IPS-18c (cell line): ENCODE results near the gene NFS1.

Source experiments
- H3K4me3 ChIP-seq: 2 replicates; pipeline ENCODE4 v1.7.0; 2013; ENCODE audit warnings: low read depth, mild to moderate bottlenecking, low read length, moderate library complexity; ENCODE audit not compliant: insufficient read depth
- H3K9me3 ChIP-seq: one replicate; pipeline ENCODE4 v1.6.1; 2013; ENCODE audit warnings: mild to moderate bottlenecking, low read length, moderate library complexity; ENCODE audit not compliant: control insufficient read depth, insufficient read depth

The NFS1 gene

GRCh38 chr20:35662551-35662950 lies 36.6 kb downstream of the NFS1 start:
- peak overlapping the region; percentile 38 for H3K4me3 ChIP-seq
- H3K9me3 ChIP-seq, result no peaks in the 10 kb centered on the region

DNA sequence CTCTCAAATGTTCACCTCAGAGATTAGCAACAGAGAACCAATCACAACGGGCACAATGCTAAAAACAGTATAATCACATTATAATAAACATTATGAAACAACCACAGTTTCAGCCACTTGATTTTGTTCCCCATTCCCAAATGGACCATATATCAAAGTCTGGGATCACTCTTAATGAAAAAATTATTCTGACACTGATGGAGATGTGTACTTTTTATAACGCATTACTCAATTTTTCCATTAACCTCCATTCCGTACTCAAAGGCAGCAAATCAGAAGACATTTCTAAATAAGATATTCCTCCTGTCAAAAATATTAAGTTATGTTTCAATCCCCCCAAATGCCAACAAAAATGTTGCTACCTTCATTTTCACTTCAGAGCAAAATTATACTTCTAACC lies 37.2 kb downstream of the NFS1 start:
- Histone ChIP-seq H3K9me3 (no peaks in the 10 kb centered on the region), H3K4me3 (no peak overlapping the region)

GRCh38 chr20:35661053-35661452 lies 38.1 kb downstream of the NFS1 start:
- no peak overlapping the region for H3K4me3 ChIP-seq
- no peaks in the 10 kb centered on the region for H3K9me3 ChIP-seq

- Histone ChIP-seq H3K4me3 (no peak overlapping the region), H3K9me3 (no peaks in the 10 kb centered on the region)
These were observed 38.8 kb downstream of the NFS1 start for GRCh38 chr20:35660122-35660937.

DNA sequence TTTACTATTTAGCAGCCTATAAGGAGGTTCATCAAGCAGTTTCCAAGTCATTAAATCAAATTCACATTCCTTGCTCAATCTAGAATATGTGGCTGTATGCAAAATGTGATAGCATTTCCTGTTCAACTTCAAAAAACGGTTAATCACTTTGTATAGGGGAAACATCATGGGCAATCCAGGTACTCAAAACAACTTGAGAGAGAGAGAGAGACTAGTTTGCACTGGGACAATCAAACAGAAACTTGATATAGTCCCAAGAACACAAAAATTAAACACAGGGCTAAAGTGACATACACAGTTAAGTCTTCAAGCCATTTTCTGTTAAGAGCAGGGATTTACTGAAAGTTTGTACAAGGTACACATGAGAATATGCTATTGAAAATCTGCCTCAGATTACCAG lies 41.9 kb downstream of the NFS1 start:
- Histone ChIP-seq H3K4me3 (no peak overlapping the region), H3K9me3 (no peaks in the 10 kb centered on the region)

DNA sequence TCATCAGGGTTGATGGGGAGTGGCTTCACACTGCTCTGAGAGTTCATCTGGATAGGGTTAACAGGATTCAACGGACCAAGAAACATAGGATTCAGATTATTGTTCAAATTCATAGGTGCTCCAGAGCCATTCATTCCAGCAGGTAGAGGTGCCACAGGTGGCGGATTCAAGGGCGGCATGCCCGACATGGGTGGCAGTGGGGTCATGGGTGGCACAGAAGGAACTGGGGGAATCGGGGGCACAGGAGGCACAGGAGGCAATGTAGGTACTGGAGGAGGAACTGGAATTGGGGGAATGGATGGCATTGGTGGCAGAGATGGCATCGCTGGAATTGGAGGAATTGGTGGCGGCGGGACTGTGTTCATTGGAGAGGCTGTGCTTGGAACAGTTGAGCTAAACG lies 44.7 kb downstream of the NFS1 start:
- Histone ChIP-seq H3K4me3 (no peak overlapping the region), H3K9me3 (no peaks in the 10 kb centered on the region)

- no peaks in the 10 kb centered on the region for H3K9me3 ChIP-seq
- H3K4me3 ChIP-seq, result no peak overlapping the region
These were observed 45.3 kb downstream of the NFS1 start for GRCh38 chr20:35653893-35654292.

DNA sequence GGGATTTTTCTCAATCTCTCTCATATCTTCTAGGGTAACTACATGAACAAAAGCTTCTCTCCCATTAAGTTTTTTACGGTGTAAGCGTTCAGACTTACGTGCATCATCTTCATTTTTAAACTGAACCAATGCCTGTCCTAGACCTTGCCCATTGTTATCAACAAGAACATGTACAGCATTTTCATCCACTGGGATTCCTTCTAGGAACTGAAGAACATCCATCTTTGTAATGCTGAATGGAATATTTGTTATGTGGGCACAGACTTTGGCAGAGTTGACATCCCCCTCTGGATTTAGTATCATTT lies 45.8 kb downstream of the NFS1 start:
- no peak overlapping the region for H3K4me3 ChIP-seq
- no peaks in the 10 kb centered on the region for H3K9me3 ChIP-seq

DNA sequence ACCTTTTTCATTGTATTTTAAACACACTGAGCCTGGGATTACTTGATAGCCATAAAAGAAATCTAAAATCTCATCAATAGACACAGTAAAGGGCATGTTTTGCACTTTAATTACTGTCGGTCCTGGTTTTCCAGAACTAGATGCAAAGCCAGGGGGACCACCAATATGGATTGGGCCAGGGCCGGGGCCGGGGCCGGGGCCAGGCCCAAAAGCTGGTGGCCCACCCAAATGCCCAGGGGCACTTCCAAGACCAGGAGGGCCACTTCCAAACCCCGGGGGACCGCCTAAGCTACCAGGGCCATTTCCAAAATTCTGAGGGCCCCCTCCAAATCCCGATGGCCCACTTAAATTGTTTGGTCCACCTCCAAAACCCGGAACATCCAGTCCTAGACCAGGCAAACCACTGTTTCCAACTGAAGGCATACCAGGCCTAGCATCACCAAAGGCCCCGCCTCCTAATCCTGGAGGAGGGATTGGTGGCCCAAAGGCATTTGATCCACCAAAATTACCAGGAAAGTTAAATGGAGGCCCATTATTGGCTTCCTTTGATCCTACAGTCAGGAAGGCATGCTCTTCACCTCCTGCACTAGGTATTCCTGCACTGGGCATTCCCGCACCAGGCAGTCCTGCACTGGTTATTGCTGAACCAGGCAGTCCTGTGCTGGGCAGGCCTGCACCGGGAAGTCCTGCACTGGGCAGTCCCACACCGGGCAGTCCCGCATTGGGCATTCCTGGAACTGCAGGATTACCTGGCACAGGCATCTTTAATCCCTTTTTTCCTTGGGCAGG lies 46.3 kb downstream of the NFS1 start:
- no peak overlapping the region for H3K4me3 ChIP-seq
- H3K9me3 ChIP-seq, result no peaks in the 10 kb centered on the region

DNA sequence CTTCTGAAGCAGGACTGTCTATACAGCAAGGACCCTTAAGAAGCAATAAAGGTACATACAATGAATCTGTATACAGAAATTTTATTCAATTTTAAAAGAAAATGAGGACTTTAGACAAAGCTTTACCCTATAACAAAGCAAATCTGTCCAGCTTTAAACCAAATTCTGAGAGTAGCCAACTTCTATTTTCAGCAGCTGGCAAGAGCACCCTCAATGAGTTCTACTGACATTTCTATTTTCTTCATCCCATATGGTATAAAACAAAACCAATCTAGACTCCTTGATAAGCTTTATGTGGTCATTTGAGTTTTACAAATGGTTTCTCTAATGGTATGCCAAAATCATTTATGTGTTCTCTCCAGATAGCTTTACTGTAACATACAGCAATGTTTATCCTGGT lies 47.2 kb downstream of the NFS1 start:
- no peaks in the 10 kb centered on the region for H3K9me3 ChIP-seq
- H3K4me3 ChIP-seq, result no peak overlapping the region

DNA sequence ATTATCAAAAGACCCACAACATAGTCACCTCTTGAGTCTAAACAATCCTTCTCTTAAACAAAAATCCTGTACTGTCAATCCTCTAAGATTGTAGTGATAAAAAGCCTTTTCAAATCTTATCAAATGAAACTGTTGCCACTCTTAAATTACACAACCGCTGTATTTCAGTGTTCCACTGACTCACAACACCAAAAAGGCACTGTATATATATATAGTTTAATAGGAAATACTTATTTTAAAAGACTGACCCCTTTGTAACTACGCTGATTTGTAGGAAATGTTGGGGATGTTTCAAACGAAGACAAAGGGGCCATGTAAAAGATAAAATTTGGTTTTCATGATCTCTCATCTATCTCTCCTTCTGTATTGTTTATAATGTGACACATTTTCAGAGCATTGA lies 48.5 kb downstream of the NFS1 start:
- H3K9me3 ChIP-seq, result no peaks in the 10 kb centered on the region
- no peak overlapping the region for H3K4me3 ChIP-seq

DNA sequence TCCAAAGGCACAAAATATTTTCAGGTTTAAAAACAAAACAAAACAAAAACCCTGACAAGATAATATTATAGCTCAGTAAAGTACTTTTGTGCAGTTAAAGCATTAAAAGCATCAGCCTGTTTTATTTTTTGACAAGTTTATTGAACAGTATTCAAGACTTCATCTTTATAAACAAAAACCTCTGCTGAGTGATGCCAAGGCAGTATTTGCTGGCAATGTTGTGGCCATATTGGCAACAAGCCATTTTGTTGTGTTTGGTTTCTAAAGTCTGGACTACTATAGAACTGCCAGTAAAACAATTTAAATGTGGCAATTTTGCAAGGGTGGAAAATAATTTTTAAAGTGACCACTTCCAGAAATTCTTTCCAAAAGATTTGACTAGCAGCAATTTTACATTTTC lies 50.3 kb downstream of the NFS1 start:
- Histone ChIP-seq H3K9me3 (no peaks in the 10 kb centered on the region), H3K4me3 (no peak overlapping the region)

GRCh38 chr20:35644806-35645205 lies 54.3 kb downstream of the NFS1 start:
- H3K9me3 ChIP-seq, result no peaks in the 10 kb centered on the region

GRCh38 chr20:35643045-35643444 lies 56.1 kb downstream of the NFS1 start:
- Histone ChIP-seq H3K4me3 (no peak overlapping the region), H3K9me3 (no peaks in the 10 kb centered on the region)

More at GRCh38 chr20:35644806-35645205, 54.3 kb downstream of the NFS1 start:
- no peak overlapping the region for H3K4me3 ChIP-seq

DNA sequence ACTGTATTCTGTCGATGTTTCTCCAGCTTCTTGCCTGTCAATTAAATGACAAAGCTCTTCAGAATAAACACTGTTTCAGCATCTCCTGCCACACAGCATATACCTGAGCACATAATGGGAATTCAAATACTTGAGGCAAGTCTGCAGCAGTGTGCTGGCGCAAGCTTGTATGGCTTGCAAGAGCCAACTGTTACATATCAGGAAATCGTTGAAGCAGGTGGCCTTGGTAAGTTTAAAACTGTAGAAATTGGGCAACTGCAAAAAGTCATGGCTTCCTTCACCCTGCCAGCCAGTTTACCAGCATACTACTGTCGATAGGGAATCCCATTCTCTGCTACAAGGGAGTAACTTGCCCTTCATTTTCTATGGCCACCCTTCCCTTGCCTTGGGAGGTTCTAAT lies 57.4 kb downstream of the NFS1 start:
- H3K9me3 ChIP-seq, result no peaks in the 10 kb centered on the region
- no peak overlapping the region for H3K4me3 ChIP-seq

GRCh38 chr20:35640724-35641123 lies 58.4 kb downstream of the NFS1 start:
- H3K4me3 ChIP-seq, result no peak overlapping the region
- H3K9me3 ChIP-seq, result no peaks in the 10 kb centered on the region

- no peaks in the 10 kb centered on the region for H3K9me3 ChIP-seq
These were observed 60.4 kb downstream of the NFS1 start for GRCh38 chr20:35638751-35639150.

DNA sequence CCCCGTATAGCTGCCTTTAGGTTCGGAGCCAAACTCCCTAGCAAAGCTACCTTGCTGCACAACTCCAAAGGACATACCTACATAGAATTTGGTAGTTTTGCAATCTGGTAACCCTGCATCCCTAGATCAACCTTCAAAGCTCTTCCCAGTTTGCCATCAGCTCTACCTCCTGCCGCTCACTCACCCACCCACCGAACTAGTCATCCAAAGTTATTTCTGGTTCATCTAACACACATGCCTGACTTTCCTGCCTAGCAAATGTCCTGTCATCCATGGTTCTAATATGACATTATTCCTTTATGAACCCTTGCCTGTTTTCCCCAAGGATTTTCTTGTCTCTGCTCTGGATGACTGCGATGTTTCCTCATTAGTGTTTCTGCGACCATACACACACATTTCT lies 61.9 kb downstream of the NFS1 start:
- no peak overlapping the region for H3K4me3 ChIP-seq
- no peaks in the 10 kb centered on the region for H3K9me3 ChIP-seq

More at GRCh38 chr20:35638751-35639150, 60.4 kb downstream of the NFS1 start:
- H3K4me3 ChIP-seq, result no peak overlapping the region
